NCI-H2171 treated with DMSO at 0.1 percent for 48 hours (cell line): ENCODE measurements around the gene FBXL7.

Experiments
- DNase-seq: peaks from one replicate; lab custom pipeline; 2025; lab: John Stamatoyannopoulos, UW

Gene FBXL7

DNA sequence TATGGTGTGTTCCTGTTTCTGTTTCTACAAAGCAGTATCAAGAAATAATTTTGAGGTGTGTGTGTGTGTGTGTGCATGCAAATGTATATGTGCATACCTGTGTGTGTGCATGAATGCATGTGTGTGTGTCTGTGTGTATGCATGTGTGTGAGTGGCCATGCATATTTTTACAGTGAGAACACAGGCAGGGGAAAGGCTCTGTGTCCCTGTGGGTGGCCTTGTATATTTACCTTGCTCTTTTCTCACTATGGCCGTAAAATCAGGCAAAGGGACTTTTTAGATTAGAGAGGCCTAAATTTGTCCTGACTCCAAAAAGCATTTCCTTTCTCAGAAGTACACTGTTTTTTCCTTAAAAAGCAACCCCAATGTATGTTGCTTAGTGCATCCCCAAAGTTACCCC is 386.2 kb downstream of the FBXL7 start:
- no peak for DNase-seq

DNA sequence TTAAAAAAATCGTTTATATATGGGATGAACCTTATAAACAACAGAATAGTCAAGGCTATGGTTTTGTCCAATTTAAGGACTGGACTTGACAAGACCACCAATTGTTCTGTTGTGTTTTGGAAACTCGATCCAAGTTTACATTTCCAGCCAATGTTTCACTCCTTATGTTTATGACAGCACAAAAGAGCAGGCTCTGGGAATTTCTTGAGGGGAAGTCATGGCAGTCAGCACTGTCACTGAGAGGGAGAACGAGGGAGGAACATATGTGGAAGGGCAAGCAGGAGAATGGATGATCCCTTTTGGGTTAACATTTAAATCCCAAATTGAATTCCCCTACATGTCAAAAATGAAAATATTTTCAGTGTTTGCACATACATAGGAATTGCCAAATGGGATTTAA is 387.1 kb downstream of the FBXL7 start:
- no peak for DNase-seq

DNA sequence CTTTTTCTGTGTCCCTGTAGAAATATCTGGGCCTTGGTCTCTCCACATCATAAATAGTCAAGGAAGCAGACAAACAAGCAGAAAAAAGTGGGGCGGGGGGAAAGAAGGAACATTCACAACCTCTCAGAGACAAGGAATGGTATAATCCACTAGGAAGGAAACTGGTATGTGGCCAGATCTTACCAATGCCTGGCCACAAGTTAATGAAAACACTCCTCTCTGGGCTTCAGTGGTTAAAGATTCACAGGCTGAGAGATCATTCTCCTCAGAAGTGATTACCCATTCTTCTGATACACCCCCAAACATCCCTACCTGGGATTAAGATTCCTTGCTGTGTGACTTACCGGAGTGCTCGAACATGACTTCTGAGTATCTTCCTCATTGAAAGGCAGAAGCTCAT is 389.0 kb downstream of the FBXL7 start:
- no peak for DNase-seq

DNA sequence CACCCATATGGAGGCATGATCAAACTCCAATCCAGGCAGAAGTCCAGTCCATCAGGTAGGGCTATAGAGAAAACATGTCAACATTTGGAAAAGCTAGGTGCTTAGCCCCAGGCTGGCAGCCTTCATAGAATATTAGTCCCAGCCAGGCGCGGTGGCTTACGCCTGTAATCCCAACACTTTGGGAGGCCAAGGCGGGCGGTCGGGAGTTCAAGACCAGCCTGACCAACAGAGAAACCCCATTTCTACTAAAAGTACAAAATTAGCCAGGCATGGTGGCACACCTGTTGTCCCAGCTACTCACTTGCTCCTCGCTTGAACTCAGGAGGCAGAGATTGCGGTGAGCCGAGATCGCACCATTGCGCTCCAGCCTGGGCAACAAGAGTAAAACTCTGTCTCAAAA is 393.9 kb downstream of the FBXL7 start:
- DNase-seq, result no peak

DNA sequence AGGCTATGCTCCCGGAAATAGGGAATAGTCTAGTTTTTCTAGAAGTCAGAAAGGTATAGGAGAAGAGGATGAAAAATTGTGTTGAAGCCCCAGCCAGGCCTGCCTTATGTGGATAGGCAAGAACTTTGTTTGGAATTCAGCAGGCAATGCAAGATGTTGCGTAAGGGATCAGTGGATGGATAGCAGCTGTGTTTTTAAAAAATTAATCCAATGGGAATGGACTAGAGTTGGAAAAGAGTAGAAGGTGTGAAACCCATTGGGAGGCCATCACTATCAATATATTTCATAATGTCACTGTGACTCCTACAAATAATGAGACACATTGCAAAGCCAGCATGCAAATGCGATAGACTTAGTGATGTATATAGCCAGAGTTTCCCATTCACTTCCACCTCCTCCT is 397.7 kb downstream of the FBXL7 start:
- DNase-seq, result no peak

DNA sequence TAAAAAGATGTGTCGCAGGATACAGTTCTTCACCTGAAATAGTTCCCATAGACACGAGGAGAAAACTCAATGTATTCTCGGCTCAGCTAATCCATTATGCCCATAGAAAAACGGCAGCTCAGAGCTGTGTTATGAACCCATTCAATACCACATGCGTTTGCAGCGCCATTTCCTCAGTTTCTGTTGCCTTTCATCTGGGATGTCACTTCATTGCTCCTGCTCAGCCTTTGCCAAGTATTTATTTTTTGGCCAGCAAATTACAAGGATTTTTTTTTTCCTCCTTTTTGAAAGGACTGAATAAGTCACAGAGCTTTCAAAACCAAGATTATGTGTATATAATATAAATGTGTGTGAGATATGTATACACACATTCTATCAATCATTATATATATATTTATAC is 398.7 kb downstream of the FBXL7 start:
- no peak for DNase-seq

DNA sequence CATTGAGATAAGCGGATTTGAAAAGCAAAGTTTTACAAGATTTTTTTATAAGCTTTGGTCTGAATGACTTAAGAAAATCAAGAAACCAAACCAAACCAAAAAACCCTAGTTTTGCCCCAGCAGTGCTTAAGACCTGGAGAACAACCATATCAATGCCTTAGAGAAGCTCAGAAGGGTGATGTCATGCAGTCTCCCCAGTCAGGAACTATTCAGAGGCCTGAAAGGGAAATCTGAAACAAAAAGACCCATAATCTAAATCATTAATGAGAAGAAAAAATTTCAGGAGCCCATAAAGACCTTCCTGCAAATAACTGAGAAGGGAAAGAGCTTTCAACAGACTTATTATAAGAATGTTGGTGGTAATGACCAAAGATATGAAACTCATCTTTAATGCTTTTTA is 399.5 kb downstream of the FBXL7 start:
- DNase-seq, result no peak

DNA sequence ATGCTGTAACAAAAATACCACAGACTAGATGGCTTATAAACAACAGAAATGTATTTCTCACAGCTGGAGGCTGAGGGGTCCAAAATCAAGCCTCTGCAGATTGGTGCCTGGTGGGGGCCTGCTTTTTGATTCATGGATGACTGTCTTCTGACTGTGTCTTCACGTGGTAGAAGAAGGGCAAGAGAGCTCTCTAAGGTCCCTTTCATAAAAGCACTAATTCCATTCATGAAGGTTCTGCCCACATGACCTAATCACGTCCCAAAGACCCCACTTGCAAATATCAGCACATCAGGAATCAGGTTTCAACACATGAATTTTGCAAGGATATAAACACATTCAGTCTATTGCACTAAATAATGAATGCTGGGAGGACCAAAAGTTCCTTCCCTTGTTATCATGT is 401.2 kb downstream of the FBXL7 start:
- DNase-seq, result no peak

DNA sequence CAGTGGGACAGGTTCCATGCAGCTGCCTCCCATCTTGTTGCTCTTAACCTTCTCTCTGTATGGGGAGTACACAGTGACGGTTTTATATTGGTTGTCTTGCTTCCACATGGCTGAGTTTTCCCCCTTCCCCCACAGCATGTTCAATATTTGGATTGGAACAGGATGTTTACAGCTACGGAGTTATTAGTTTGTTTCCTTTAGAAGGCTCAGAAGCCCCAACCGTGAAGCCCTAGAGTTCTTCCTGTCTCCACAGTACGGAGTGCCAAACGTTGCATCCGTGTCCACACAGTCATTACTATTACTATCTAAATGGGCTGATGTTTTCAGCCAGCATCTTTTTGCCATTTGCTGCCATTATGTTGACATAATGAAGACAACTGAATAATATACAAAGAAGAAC is 402.1 kb downstream of the FBXL7 start:
- no peak for DNase-seq

DNA sequence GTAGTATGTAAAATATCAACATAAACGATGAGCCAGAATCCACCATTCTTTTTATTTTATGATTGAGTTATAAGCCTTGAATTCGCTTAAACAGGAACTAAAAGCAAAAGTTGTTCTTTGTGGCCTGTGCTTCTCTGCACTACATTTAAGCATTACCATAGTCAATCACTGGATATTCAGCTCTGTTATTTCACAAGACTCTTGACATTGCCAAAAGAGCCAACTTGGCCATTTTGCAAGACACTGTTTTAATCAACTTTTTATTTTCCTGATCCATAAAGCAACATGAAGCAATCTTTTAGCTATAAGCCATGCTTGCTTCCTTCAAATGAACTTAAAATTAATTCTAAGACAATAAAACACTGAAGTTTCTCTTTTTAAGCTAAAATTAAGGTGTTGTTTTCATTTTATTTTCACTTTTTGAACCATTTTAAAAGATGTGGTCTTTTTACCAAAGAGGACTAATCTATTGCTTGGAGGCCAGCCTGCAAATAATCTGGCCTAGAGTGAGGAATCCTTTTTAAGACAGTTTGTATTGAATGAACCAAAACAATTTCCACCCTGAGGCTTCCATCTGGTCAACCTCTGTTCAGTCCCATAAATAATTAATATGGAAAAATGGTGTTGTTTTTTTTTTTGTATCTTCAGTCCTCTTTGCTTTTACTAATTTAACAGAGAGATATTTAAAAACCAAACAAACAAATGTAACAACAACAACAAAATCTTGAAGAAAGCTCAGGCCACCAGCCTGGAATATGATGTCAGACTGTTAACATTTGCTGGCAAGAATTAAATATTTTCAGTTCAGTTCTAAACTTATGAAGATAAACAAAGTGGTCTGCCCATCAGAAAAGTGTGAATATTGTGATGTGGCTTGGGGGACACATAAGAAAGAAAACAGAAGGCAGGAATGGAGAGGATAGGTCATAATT is 405.2 kb downstream of the FBXL7 start:
- DNase-seq, result no peak

DNA sequence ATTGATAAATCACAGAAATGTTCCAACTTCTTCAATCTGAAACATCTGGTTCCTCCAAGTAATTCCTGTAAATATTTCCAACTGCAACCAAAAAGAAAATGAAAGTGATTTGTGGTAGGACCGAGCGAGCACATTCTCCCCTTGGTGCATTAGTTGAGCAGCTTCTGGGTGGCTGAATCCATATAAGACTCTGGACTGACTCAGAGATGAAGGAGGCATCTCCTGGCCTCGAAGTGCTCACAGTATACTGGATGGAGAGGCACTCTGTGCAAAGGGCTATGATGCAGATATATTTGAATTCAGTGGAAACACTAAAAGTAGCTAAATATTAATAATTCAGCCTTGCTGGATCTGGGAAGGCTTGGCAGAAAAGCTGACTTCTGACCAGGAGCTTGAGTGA is 414.7 kb downstream of the FBXL7 start:
- no peak for DNase-seq

DNA sequence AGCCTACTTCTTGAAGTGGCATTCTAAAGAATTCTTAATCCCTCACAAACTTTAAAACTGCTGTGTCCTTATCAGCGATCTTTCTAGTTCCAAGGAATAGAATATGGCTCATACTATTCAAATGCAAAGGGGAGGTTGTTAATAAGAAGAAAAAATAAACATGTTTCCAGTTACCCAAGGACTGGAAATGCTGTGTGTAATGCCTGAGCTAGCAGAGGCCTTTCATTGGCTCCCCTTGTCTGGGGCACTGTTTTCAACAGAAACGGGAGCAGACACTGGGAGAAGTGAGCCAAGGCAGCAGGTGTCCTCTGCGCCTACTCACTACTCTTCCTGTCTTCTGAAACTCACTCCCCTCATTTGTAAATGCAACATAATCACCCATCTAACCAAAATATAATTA is 426.6 kb downstream of the FBXL7 start:
- no peak for DNase-seq

DNA sequence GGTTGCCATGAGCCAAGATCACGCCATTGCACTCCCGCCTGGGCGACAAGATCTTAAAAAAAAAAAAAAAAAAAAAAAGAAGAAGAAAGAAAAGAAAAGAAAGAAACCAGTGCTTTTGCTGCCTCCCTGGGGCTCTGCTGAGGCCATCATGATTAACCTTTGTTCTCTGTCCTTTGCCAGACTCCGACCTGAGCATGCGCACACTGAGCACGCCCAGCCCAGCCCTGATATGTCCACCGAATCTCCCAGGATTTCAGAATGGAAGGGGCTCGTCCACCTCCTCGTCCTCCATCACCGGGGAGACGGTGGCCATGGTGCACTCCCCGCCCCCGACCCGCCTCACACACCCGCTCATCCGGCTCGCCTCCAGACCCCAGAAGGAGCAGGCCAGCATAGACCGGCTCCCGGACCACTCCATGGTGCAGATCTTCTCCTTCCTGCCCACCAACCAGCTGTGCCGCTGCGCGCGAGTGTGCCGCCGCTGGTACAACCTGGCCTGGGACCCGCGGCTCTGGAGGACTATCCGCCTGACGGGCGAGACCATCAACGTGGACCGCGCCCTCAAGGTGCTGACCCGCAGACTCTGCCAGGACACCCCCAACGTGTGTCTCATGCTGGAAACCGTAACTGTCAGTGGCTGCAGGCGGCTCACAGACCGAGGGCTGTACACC is 427.9 kb downstream of the FBXL7 start:
- no peak for DNase-seq

DNA sequence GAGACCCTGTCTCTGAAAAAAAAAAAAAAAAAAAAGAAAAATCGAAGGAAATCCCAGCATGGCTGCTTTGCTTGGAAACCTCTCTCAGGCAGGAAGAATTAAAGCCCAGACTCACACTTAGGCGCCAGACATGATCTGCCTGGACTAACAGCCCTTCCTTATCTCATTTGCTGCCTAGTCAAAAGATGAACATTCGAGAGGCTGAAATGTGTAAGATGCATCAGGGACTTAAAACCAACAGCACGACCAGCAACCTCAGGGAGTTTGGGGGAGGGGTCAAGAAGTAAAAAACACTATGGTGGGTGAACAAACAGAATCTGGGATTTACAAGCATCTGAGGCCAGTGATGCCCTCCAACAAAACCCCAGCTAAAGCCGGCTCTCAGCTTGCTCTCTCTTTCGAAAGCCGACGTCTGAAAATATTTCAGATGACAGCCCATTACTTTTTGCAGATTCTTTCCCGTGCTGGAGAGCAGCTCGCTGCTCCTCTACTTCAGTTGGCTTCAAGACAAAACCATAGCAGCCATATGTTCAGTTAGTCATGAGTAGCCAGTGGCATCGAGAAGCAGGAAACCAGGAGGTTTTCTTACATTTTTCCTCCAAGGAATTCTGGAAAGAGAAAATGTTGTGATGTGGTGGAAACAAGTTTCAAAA is 429.8 kb downstream of the FBXL7 start:
- DNase-seq, result no peak

DNA sequence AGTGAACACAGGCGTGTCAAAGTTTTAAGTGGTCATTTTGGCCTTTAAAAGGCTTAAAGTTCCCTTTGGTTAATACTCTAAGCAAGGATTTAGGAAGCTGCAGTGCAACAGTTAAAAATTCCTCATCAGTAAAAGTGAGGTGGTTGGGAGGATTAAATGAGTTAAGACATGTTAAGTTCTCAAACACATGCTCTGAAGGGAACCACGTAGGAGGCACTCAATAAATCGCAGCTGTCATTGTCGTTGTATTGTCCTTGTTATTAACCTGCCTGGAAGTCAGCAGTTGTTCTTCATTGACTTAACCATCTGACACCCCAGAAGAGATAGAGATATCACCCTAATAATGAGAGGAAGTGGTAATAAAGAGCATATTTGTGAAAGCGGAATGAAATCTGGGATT is 432.1 kb downstream of the FBXL7 start:
- DNase-seq, result no peak

DNA sequence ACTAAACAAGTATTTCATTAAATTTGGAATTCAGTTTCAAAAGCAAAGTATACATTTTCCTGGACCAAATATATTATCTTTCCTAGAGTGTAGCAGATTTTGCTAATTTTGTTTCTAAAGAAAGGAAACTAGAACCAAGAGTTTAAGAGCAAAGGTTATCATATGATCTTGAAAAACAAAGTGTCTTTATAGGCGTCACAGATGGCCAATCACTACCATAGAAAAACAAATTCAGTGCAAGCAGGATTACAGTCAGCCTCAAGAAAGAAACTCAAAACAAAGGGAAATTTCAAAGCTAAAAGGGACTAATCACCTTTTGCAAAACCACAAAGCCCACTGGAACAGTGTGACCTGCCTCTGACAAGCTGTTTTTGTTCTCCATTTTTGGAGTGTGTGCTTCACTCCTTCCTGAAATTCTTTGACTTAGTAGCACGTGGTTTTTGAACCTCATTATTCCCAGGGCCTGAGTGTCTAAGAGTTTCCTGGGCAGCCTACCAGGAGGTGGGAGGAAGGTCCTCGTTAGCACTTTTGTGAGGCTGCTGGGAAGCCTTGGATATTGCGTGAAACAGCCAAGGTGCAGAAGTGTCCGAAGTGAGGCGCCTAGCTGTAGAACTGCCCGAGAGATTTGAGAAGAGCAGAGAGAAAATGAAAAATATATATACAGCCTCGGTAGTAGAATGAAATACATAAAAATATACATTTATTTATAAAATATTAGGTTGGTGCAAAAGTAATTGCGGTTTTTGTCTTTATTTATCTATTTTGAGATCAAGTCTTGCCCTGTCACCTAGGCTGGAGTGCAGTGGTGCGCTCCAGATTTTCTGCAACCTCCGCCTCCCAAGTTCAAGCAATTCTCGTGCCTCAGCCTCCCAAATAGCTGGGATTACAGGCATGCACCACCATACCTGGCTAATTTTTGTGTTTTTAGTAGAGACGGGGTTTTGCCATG is 433.6 kb downstream of the FBXL7 start:
- DNase-seq, result no peak

DNA sequence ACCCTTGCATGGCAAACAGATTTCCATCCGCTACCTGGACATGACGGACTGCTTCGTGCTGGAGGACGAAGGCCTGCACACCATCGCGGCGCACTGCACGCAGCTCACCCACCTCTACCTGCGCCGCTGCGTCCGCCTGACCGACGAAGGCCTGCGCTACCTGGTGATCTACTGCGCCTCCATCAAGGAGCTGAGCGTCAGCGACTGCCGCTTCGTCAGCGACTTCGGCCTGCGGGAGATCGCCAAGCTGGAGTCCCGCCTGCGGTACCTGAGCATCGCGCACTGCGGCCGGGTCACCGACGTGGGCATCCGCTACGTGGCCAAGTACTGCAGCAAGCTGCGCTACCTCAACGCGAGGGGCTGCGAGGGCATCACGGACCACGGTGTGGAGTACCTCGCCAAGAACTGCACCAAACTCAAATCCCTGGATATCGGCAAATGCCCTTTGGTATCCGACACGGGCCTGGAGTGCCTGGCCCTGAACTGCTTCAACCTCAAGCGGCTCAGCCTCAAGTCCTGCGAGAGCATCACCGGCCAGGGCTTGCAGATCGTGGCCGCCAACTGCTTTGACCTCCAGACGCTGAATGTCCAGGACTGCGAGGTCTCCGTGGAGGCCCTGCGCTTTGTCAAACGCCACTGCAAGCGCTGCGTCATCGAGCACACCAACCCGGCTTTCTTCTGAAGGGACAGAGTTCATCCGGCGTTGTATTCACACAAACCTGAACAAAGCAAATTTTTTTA is 436.7 kb downstream of the FBXL7 start:
- DNase-seq, result no peak

DNA sequence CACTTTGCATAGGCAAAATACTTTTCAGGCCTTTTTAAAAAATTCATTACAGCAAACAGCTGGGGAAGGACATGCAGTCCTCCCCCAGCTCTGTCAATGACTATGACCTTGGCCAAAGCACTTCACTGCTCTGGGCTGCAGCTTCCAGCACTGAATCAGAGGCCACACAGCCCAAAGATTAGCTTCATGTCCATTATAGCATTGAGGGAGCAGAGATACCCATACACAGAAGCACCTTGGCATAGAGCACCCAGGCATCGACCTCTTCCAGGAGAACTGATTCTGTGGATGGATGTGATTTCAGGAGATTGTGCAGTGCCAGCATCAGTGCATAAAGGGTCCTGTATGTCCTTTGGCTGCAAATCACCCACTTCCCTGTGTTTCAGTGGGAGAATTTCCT is 437.7 kb downstream of the FBXL7 start:
- DNase-seq, result no peak

DNA sequence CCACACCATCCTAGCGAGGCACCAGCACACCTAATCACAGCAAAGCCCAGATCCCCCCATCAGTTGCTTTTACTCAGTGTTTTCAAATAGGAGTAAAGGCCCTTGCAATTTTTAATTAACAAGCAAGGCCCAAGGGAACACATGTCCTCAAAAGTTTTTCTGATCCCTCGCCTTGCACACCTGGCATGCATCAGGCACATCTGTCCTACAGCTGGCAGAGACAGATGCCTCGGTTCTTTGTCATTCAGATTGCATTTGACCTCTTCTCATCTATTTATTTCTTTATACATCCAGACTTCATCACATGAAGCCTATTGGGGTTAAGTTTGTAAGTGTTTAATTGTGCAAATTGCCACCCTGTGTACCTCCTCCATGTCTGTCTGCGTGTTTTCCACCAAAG is 438.2 kb downstream of the FBXL7 start:
- no peak for DNase-seq

DNA sequence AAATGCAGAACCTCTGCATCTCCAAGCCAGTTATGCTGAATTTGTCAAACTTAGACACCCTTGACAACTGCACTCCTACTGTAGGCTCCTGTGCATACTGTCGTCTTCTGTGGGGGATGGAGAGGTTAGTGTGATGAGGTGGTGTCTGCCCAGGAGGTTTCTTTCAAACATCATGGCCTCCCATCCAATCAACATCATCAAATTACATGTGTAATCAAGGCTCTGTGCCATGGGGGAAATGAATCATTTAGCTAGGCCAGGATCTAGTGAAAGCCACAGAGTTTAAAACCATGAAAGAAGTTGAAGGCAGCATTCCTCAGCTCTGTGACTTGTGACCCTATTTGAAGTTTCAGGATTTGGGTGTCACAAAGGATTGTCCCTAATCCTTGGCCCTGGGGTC is 439.0 kb downstream of the FBXL7 start:
- no peak for DNase-seq

DNA sequence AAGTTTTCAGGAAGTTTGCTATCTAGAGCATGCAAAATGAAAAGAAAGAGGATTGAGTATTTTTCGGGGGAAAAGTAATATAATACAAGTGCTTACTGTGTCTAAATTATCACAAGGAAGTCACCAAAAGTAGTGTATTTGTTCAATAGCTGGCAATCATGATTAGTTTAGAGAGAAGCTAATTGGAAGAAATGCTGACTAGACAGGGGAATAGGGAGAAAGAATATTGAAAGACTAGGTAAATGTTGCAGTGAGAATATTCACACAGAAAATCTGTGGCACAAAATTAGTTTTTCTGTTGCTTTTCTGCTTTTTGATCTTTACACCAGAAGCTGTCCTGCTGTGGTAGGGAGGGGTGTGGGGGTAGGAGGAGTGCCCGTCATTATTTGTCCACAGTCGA is 440.9 kb downstream of the FBXL7 start:
- DNase-seq, result no peak
